ENCODE measurements around the gene DCAF6. TPM values are rescaled to one million over a fixed set of nuclear protein-coding genes. Genes with fewer than 3 reads are reported as not detected.

The DCAF6 gene
- total RNA-seq, 1 experiment from 2014 or later = 46.2 TPM

GRCh38 chr1:168097921-168098528, 161.5 kb downstream of the DCAF6 start:
- DNase-seq (ENCODE audit: extremely low read depth, low read depth) = no peak

- no peak for DNase-seq (ENCODE audit: extremely low read depth, low read depth)
Observed at GRCh38 chr1:168098534-168099320, 162.2 kb downstream of the DCAF6 start.

- DNase-seq (ENCODE audit: extremely low read depth, low read depth) = no peak
Observed at GRCh38 chr1:168099337-168099801, 162.9 kb downstream of the DCAF6 start.

GRCh38 chr1:168100315-168101002, 164.0 kb downstream of the DCAF6 start:
- DNase-seq (ENCODE audit: extremely low read depth, low read depth) = no peak

GRCh38 chr1:168101336-168101735, 164.9 kb downstream of the DCAF6 start:
- no peak for DNase-seq (ENCODE audit: extremely low read depth, low read depth)

GRCh38 chr1:168102487-168102886, 166.0 kb downstream of the DCAF6 start:
- DNase-seq (ENCODE audit: extremely low read depth, low read depth) = no peak

GRCh38 chr1:168104535-168104934, 168.1 kb downstream of the DCAF6 start:
- DNase-seq (ENCODE audit: extremely low read depth, low read depth) = no peak

GRCh38 chr1:168105846-168106245, 169.4 kb downstream of the DCAF6 start:
- no peak for DNase-seq (ENCODE audit: extremely low read depth, low read depth)

GRCh38 chr1:168106274-168106673, 169.8 kb downstream of the DCAF6 start:
- no peak for DNase-seq (ENCODE audit: extremely low read depth, low read depth)

GRCh38 chr1:168110896-168111545, 174.5 kb downstream of the DCAF6 start:
- DNase-seq (ENCODE audit: extremely low read depth, low read depth) = no peak

GRCh38 chr1:168112673-168113305, 176.3 kb downstream of the DCAF6 start:
- DNase-seq (ENCODE audit: extremely low read depth, low read depth) = no peak

- no peak for DNase-seq (ENCODE audit: extremely low read depth, low read depth)
Observed at GRCh38 chr1:168114845-168115244, 178.4 kb downstream of the DCAF6 start.

GRCh38 chr1:168116327-168116799, 179.9 kb downstream of the DCAF6 start:
- DNase-seq (ENCODE audit: extremely low read depth, low read depth) = no peak

GRCh38 chr1:168119750-168120149, 183.3 kb downstream of the DCAF6 start:
- no peak for DNase-seq (ENCODE audit: extremely low read depth, low read depth)

- no peak for DNase-seq (ENCODE audit: extremely low read depth, low read depth)
Observed at GRCh38 chr1:168121401-168122011, 185.0 kb downstream of the DCAF6 start.

- DNase-seq (ENCODE audit: extremely low read depth, low read depth) = no peak
Observed at GRCh38 chr1:168125051-168125450, 188.6 kb downstream of the DCAF6 start.

All from NCI-H460 (cell line).